ENCODE results near the gene MAP3K8. TPM values are rescaled to one million over a fixed set of nuclear protein-coding genes. Genes with fewer than 3 reads are reported as not detected.

The MAP3K8 gene
- total RNA-seq, 1 donor from 2014 or later, result 7.3 TPM

- H3K9me3 Mint-ChIP-seq, result no peaks in the 10 kb centered on the region
- Histone ChIP-seq H2AFZ (replicated peaks) (no peak overlapping the region), H3K36me3 (peaks cover 2% of the 10 kb centered on the region), H3K27me3 (no peaks in the 10 kb centered on the region), H3K27ac (no peak overlapping the region), H4K20me1 (ENCODE audit: low read depth) (peaks cover 4% of the 10 kb centered on the region), H3K4me2 (no peak overlapping the region), H3K79me2 (ENCODE audit: low read depth) (no peaks in the 10 kb centered on the region), H3K4me3 (no peak overlapping the region), H3K4me1 (peaks cover 13% of the 10 kb centered on the region), H3K9me3 (ENCODE audit: low read depth) (no peaks in the 10 kb centered on the region), H3K9ac (no peak overlapping the region), H3F3A (ENCODE audit: low read depth) (peaks cover 6% of the 10 kb centered on the region)
- H3K4me1 Mint-ChIP-seq, result peaks cover 20% of the 10 kb centered on the region
- peaks cover 33% of the 10 kb centered on the region for H3K36me3 Mint-ChIP-seq
- no peak overlapping the region for H3K4me3 Mint-ChIP-seq
- H3K27me3 Mint-ChIP-seq (ENCODE audit: insufficient read depth, low read depth), result peaks cover 2% of the 10 kb centered on the region
- H3K27ac Mint-ChIP-seq, result no peak overlapping the region
- TF ChIP-seq CTCF (IDR thresholded peaks at IDR 0.05), result no peak
- no peak for TF ChIP-seq EZH2phosphoT487 (IDR thresholded peaks at IDR 0.05)
- no peak for TF ChIP-seq EZH2 (IDR thresholded peaks at IDR 0.05)
- DNase-seq (ENCODE audit: low spot score), result no peak
Observed at GRCh38 chr10:30442019-30442606, 8.1 kb downstream of the MAP3K8 start.

GRCh38 chr10:30443049-30443448, 9.1 kb downstream of the MAP3K8 start:
- TF ChIP-seq EZH2phosphoT487 (IDR thresholded peaks at IDR 0.05) (no peak), EZH2 (IDR thresholded peaks at IDR 0.05) (no peak), CTCF (IDR thresholded peaks at IDR 0.05) (no peak)
- no peak overlapping the region for H3K27ac ChIP-seq
- peaks cover 4% of the 10 kb centered on the region for H3K4me1 ChIP-seq
- H3K27me3 ChIP-seq, result no peaks in the 10 kb centered on the region
- no peak overlapping the region for H3K9ac ChIP-seq
- DNase-seq (ENCODE audit: low spot score), result no peak
- Mint-ChIP-seq H3K4me3 (no peak overlapping the region), H3K9me3 (no peaks in the 10 kb centered on the region), H3K4me1 (peaks cover 11% of the 10 kb centered on the region), H3K36me3 (peaks cover 36% of the 10 kb centered on the region), H3K27me3 (ENCODE audit: insufficient read depth, low read depth) (peaks cover 2% of the 10 kb centered on the region), H3K27ac (no peak overlapping the region)
- no peak overlapping the region for H2AFZ ChIP-seq (replicated peaks)
- no peaks in the 10 kb centered on the region for H3K79me2 ChIP-seq (ENCODE audit: low read depth)
- H3K9me3 ChIP-seq (ENCODE audit: low read depth), result no peaks in the 10 kb centered on the region
- no peak overlapping the region for H3K4me3 ChIP-seq
- H3K36me3 ChIP-seq, result peaks cover 2% of the 10 kb centered on the region
- H3K4me2 ChIP-seq, result no peak overlapping the region
- H4K20me1 ChIP-seq (ENCODE audit: low read depth), result no peaks in the 10 kb centered on the region
- H3F3A ChIP-seq (ENCODE audit: low read depth), result no peaks in the 10 kb centered on the region

- H3K27me3 ChIP-seq, result no peaks in the 10 kb centered on the region
- no peak for DNase-seq (ENCODE audit: low spot score)
- no peak overlapping the region for H3K9ac ChIP-seq
- H3K79me2 ChIP-seq (ENCODE audit: low read depth), result no peaks in the 10 kb centered on the region
- no peaks in the 10 kb centered on the region for H3K9me3 Mint-ChIP-seq
- H3K27ac ChIP-seq, result no peak overlapping the region
- no peaks in the 10 kb centered on the region for H3K36me3 ChIP-seq
- no peak overlapping the region for H3K4me2 ChIP-seq
- no peaks in the 10 kb centered on the region for H3K9me3 ChIP-seq (ENCODE audit: low read depth)
- H3K4me1 ChIP-seq, result no peaks in the 10 kb centered on the region
- H3K4me3 Mint-ChIP-seq, result no peak overlapping the region
- H3K4me3 ChIP-seq, result no peak overlapping the region
- H3F3A ChIP-seq (ENCODE audit: low read depth), result no peaks in the 10 kb centered on the region
- no peaks in the 10 kb centered on the region for H4K20me1 ChIP-seq (ENCODE audit: low read depth)
- H3K27ac Mint-ChIP-seq, result no peak overlapping the region
- TF ChIP-seq CTCF (IDR thresholded peaks at IDR 0.05) (no peak), EZH2phosphoT487 (IDR thresholded peaks at IDR 0.05) (no peak), EZH2 (IDR thresholded peaks at IDR 0.05) (no peak)
- H3K36me3 Mint-ChIP-seq, result peaks cover 44% of the 10 kb centered on the region
- no peak overlapping the region for H2AFZ ChIP-seq (replicated peaks)
- H3K4me1 Mint-ChIP-seq, result peaks cover 4% of the 10 kb centered on the region
- peaks cover 2% of the 10 kb centered on the region for H3K27me3 Mint-ChIP-seq (ENCODE audit: insufficient read depth, low read depth)
Observed at GRCh38 chr10:30445711-30446110, 11.7 kb downstream of the MAP3K8 start.

Measured in neural progenitor cell (in vitro differentiated cells).